ENCODE measurements around the gene RCVRN.

RCVRN gene

DNA sequence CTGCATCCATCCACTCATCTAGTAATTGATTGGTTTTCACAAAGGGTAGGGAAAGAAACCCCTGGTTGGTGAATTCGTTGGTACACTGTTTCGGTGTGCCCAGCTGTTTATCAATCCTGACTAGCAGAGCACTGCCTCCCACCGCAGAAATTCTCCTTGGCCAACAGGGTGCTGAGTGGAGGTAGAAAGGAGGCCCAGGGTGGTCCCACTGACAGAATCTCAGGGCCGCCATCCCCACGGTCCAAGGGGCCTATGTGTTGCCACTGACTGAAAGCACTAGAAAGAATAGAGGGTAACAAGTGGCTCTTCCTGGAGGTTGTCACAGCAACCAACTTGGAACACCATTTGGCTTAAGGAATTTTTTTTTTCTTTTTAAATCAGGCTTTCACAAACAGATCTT is 8.4 kb upstream of the RCVRN start:
- no peaks in the 10 kb centered on the region for H3K4me1 ChIP-seq (ENCODE audit: insufficient read depth, poor library complexity, severe bottlenecking)
- DNase-seq (ENCODE audit: low spot score) (no peak), ATAC-seq (ENCODE audit: low read depth) (no peak)
- no peaks in the 10 kb centered on the region for H3K9me3 ChIP-seq (ENCODE audit: severe bottlenecking)
- no peaks in the 10 kb centered on the region for H3K27me3 ChIP-seq (ENCODE audit: insufficient read depth, poor library complexity, severe bottlenecking)
- TF ChIP-seq, protein P1, sequence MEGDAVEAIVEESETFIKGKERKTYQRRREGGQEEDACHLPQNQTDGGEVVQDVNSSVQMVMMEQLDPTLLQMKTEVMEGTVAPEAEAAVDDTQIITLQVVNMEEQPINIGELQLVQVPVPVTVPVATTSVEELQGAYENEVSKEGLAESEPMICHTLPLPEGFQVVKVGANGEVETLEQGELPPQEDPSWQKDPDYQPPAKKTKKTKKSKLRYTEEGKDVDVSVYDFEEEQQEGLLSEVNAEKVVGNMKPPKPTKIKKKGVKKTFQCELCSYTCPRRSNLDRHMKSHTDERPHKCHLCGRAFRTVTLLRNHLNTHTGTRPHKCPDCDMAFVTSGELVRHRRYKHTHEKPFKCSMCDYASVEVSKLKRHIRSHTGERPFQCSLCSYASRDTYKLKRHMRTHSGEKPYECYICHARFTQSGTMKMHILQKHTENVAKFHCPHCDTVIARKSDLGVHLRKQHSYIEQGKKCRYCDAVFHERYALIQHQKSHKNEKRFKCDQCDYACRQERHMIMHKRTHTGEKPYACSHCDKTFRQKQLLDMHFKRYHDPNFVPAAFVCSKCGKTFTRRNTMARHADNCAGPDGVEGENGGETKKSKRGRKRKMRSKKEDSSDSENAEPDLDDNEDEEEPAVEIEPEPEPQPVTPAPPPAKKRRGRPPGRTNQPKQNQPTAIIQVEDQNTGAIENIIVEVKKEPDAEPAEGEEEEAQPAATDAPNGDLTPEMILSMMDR (IDR thresholded peaks at IDR 0.05; ENCODE audit: poor library complexity, severe bottlenecking) = no peak
- no peak overlapping the region for H3K27ac ChIP-seq (ENCODE audit: poor library complexity, severe bottlenecking)
- H3K36me3 ChIP-seq (ENCODE audit: low read depth) = no peaks in the 10 kb centered on the region
- no peak overlapping the region for H3K4me3 ChIP-seq (ENCODE audit: severe bottlenecking)

GRCh38 chr17:9912121-9913099 is 7.3 kb upstream of the RCVRN start:
- no peak overlapping the region for H3K27ac ChIP-seq (ENCODE audit: poor library complexity, severe bottlenecking)
- no peak for ATAC-seq (ENCODE audit: low read depth)

DNA sequence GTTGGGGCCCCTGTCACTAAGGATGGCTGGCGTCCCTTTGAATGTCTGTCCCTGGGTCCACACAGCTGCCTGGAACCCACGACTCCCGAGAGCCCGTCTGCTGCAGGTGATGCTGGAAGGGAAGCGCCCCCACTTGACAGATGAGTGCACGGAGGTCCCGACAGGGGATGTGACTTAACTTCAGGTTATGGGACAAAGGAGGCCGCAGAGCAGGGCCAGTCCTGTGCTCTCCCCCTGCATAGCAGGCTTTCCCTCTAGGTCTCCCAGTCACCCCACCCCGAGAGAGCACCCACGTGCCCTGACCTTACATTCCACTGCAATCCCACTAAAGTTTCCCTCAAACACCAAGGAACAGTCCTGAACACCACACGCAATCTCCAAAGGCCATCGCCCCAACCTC is 6.0 kb upstream of the RCVRN start:
- ATAC-seq (ENCODE audit: low read depth) = no peak
- TF ChIP-seq, protein P1 (IDR thresholded peaks at IDR 0.05; ENCODE audit: poor library complexity, severe bottlenecking) = no peak
- H3K4me1 ChIP-seq (ENCODE audit: insufficient read depth, poor library complexity, severe bottlenecking) = no peaks in the 10 kb centered on the region

More at GRCh38 chr17:9912121-9913099, 7.3 kb upstream of the RCVRN start:
- Histone ChIP-seq H3K27me3 (ENCODE audit: insufficient read depth, poor library complexity, severe bottlenecking) (no peaks in the 10 kb centered on the region), H3K9me3 (ENCODE audit: severe bottlenecking) (no peaks in the 10 kb centered on the region), H3K4me1 (ENCODE audit: insufficient read depth, poor library complexity, severe bottlenecking) (no peaks in the 10 kb centered on the region), H3K4me3 (ENCODE audit: severe bottlenecking) (no peak overlapping the region), H3K36me3 (ENCODE audit: low read depth) (no peaks in the 10 kb centered on the region)
- DNase-seq (ENCODE audit: low spot score) = no peak
- TF ChIP-seq, protein P1 (IDR thresholded peaks at IDR 0.05; ENCODE audit: poor library complexity, severe bottlenecking) = no peak

GRCh38 chr17:9908649-9909042 is 3.6 kb upstream of the RCVRN start:
- Histone ChIP-seq H3K27ac (ENCODE audit: poor library complexity, severe bottlenecking) (no peak overlapping the region), H3K36me3 (ENCODE audit: low read depth) (no peaks in the 10 kb centered on the region), H3K27me3 (ENCODE audit: insufficient read depth, poor library complexity, severe bottlenecking) (no peaks in the 10 kb centered on the region), H3K4me3 (ENCODE audit: severe bottlenecking) (no peak overlapping the region), H3K4me1 (ENCODE audit: insufficient read depth, poor library complexity, severe bottlenecking) (no peaks in the 10 kb centered on the region), H3K9me3 (ENCODE audit: severe bottlenecking) (no peaks in the 10 kb centered on the region)
- DNase-seq (ENCODE audit: low spot score) (no peak), ATAC-seq (ENCODE audit: low read depth) (no peak)
- TF ChIP-seq, protein P1 (IDR thresholded peaks at IDR 0.05; ENCODE audit: poor library complexity, severe bottlenecking) = no peak

More for the DNA sequence above, 6.0 kb upstream of the RCVRN start:
- Histone ChIP-seq H3K4me3 (ENCODE audit: severe bottlenecking) (no peak overlapping the region), H3K27me3 (ENCODE audit: insufficient read depth, poor library complexity, severe bottlenecking) (no peaks in the 10 kb centered on the region), H3K9me3 (ENCODE audit: severe bottlenecking) (no peaks in the 10 kb centered on the region), H3K27ac (ENCODE audit: poor library complexity, severe bottlenecking) (no peak overlapping the region), H3K36me3 (ENCODE audit: low read depth) (no peaks in the 10 kb centered on the region)
- DNase-seq (ENCODE audit: low spot score) = no peak

Measured in RWPE2 (cell line).